ENCODE results near the gene EIF2S1.
"Not testable (repeated sequence)": the region's sequence is repeated elsewhere in the genome, so short reads cannot be mapped to it uniquely, and the experiment has no call there.

Gene EIF2S1

GRCh38 chr14:67410313-67410712, 50.2 kb downstream of the EIF2S1 start:
- no peak overlapping the region for H3K4me3 ChIP-seq (replicated peaks; ENCODE audit: low read depth, low read length)
- no peak for TF ChIP-seq CTCF (IDR thresholded peaks at IDR 0.05; ENCODE audit: low read depth, low read length, missing control alignments)
- no peak for DNase-seq (ENCODE audit: extremely low read depth, low read depth)

- no peak for TF ChIP-seq CTCF (IDR thresholded peaks at IDR 0.05; ENCODE audit: low read depth, low read length, missing control alignments)
- no peak for DNase-seq (ENCODE audit: extremely low read depth, low read depth)
- H3K4me3 ChIP-seq (replicated peaks; ENCODE audit: low read depth, low read length): peak overlapping the region; percentile 30; the same call in 1 of the 2 replicates
Measured at GRCh38 chr14:67411370-67411769, 51.2 kb downstream of the EIF2S1 start.

GRCh38 chr14:67411820-67412421, 51.8 kb downstream of the EIF2S1 start, which contains the start of gene PLEK2:
TSS of gene PLEK2 (minus strand) at chr14:67412165. CDS start at chr14:67412059, 106 bp downstream.
- DNase-seq (ENCODE audit: extremely low read depth, low read depth): no peak
- TF ChIP-seq CTCF (IDR thresholded peaks at IDR 0.05; ENCODE audit: low read depth, low read length, missing control alignments): no peak
- H3K4me3 ChIP-seq (replicated peaks; ENCODE audit: low read depth, low read length): peak within 1 kb of the TSS; percentile 30

GRCh38 chr14:67413806-67414769, 54.0 kb downstream of the EIF2S1 start:
- TF ChIP-seq CTCF (IDR thresholded peaks at IDR 0.05; ENCODE audit: low read depth, low read length, missing control alignments): no peak
- H3K4me3 ChIP-seq (replicated peaks; ENCODE audit: low read depth, low read length): no peak overlapping the region
- peak; percentile 56 for DNase-seq (ENCODE audit: extremely low read depth, low read depth)

GRCh38 chr14:67415610-67416009, 55.5 kb downstream of the EIF2S1 start:
- not testable (repeated sequence) for DNase-seq (ENCODE audit: extremely low read depth, low read depth); H3K4me3 ChIP-seq (replicated peaks; ENCODE audit: low read depth, low read length)

GRCh38 chr14:67416085-67416484, 56.0 kb downstream of the EIF2S1 start:
- no peak for TF ChIP-seq CTCF (IDR thresholded peaks at IDR 0.05; ENCODE audit: low read depth, low read length, missing control alignments)
- H3K4me3 ChIP-seq (replicated peaks; ENCODE audit: low read depth, low read length): no peak overlapping the region

GRCh38 chr14:67416810-67417209, 56.7 kb downstream of the EIF2S1 start:
- no peak for TF ChIP-seq CTCF (IDR thresholded peaks at IDR 0.05; ENCODE audit: low read depth, low read length, missing control alignments)
- no peak overlapping the region for H3K4me3 ChIP-seq (replicated peaks; ENCODE audit: low read depth, low read length)
- DNase-seq (ENCODE audit: extremely low read depth, low read depth): no peak

More at GRCh38 chr14:67416085-67416484, 56.0 kb downstream of the EIF2S1 start:
- DNase-seq (ENCODE audit: extremely low read depth, low read depth): no peak

All from HFF-Myc (cell line).